HepG2 (cell line): ENCODE data around the gene LSMEM2. TPM values are rescaled to one million over a fixed set of nuclear protein-coding genes. Genes with fewer than 3 reads are reported as not detected.

Experiments used
- CBFB ChIP-seq: sonication (generic); formaldehyde crosslinking; IDR thresholded peaks from 2 replicates; pipeline ENCODE4 v1.4.0; 2020; ENCODE audit warnings: missing genetic modification reagents
- CHD4 ChIP-seq: fragments of 200-600 bp; sonication (generic); IDR thresholded peaks from 2 replicates; pipeline ENCODE4 v1.7.0; 2017; ENCODE audit warnings: mild to moderate bottlenecking, low read length, borderline replicate concordance
- CREB1 ChIP-seq, 2 experiments: fragments of 450-650 bp in 1 of 2; IDR thresholded peaks; 2 replicates each; pipeline ENCODE4 v1.6.1; 2016 to 2017; ENCODE audit warnings: control low read depth in 1 of 2, mild to moderate bottlenecking in 1 of 2, missing compliant biosample characterization in 1 of 2, missing genetic modification characterization in 1 of 2
- CREM ChIP-seq, 2 experiments: sonication (generic) in 1 of 2; formaldehyde crosslinking in 1 of 2; IDR thresholded peaks; 2 replicates each; pipeline versions ENCODE4 v1.4.0 to v1.6.1; 2016 to 2020; ENCODE audit warnings: antibody characterized with exemption in 1 of 2, mild to moderate bottlenecking in 1 of 2, missing genetic modification reagents in 1 of 2
- EP300 ChIP-seq, 3 experiments: sonication (generic) in 1 of 3; formaldehyde crosslinking in 1 of 3; IDR thresholded peaks; 2 replicates each; pipeline versions ENCODE4 v1.5.1 to v1.6.1; 2011 to 2020; ENCODE audit warnings: low read depth in 2 of 3, low read length in 2 of 3, borderline replicate concordance in 1 of 3, improper control_type of control experiment in 1 of 3, mild to moderate bottlenecking in 1 of 3, missing genetic modification reagents in 1 of 3, moderate library complexity in 1 of 3
- ETV5 ChIP-seq: IDR thresholded peaks from 2 replicates; pipeline ENCODE4 v1.6.1; 2018; ENCODE audit warnings: missing biosample characterization, missing genetic modification reagents, inconsistent platforms, borderline replicate concordance
- HNF4A ChIP-seq: sonication (generic); formaldehyde crosslinking; IDR thresholded peaks from 2 replicates; pipeline ENCODE4 v1.4.0; 2020; ENCODE audit warnings: missing genetic modification reagents
- KAT8 ChIP-seq: IDR thresholded peaks from 2 replicates; pipeline ENCODE4 v1.6.1; 2016; ENCODE audit warnings: missing genetic modification reagents, missing compliant biosample characterization
- LCORL ChIP-seq, 2 experiments: fragments of 450-650 bp in 1 of 2; sonication (generic) in 1 of 2; formaldehyde crosslinking in 1 of 2; IDR thresholded peaks; 2 replicates each; pipeline versions ENCODE4 v1.5.0 to v1.6.1; 2017 to 2020; ENCODE audit warnings: antibody characterized with exemption in 1 of 2, missing genetic modification reagents in 1 of 2
- RXRA ChIP-seq: sonication (generic); formaldehyde crosslinking; IDR thresholded peaks from 2 replicates; pipeline ENCODE4 v1.5.1; 2020; ENCODE audit warnings: missing genetic modification reagents
- ZNF737 ChIP-seq: sonication (generic); formaldehyde crosslinking; IDR thresholded peaks from 2 replicates; pipeline ENCODE4 v1.5.0; 2020; ENCODE audit warnings: missing genetic modification reagents, mild to moderate bottlenecking, borderline replicate concordance
- ZSCAN21 ChIP-seq: sonication (generic); formaldehyde crosslinking; IDR thresholded peaks from 2 replicates; pipeline ENCODE4 v1.8.0; 2022; ENCODE audit warnings: mild to moderate bottlenecking, missing genetic modification reagents, moderate library complexity, borderline replicate concordance
- polyA plus RNA-seq, 8 experiments: library from polyadenylated mRNA; depleted of rRNA in 3 of 8; stranded (reverse) in 7 of 8; unstranded in 1 of 8; fragments of >200 nt; fragmentation: Illumina TruSeq in 4 of 8; extraction: Trizol in 4 of 8; gene quantifications; 2 replicates each; pipeline versions ENCODE4 v1.2.1 to v1.2.3, GENCODE V29; 2011 to 2016; ENCODE audit warnings: low read depth in 4 of 8, missing spikeins in 1 of 8, mixed read lengths in 1 of 8; ENCODE audit not compliant: insufficient read depth in 1 of 8
- total RNA-seq, 5 experiments: library from RNA; depleted of rRNA; stranded (reverse); fragments of >200 nt; fragmentation: Illumina TruSeq; extraction: Trizol; gene quantifications; 2 replicates each; pipeline ENCODE4 v1.2.3, GENCODE V29; 2016; ENCODE audit warnings: low read depth in 1 of 5
- TF ChIP-seq, protein P1 (sequence below): IDR thresholded peaks from 2 replicates; pipeline ENCODE4 v1.4.0; 2020; ENCODE audit warnings: mild to moderate bottlenecking, missing genetic modification reagents
- TF ChIP-seq, protein P2 (sequence below): sonication (generic); formaldehyde crosslinking; IDR thresholded peaks from 2 replicates; pipeline ENCODE4 v1.4.0; 2020; ENCODE audit warnings: missing genetic modification reagents

LSMEM2 gene
- total and polyA plus RNA-seq, 2 of the 13 experiments (the other 11 are each of a cell fraction or from before 2014, with no cell fraction given): 0.07 to 0.41 TPM

DNA sequence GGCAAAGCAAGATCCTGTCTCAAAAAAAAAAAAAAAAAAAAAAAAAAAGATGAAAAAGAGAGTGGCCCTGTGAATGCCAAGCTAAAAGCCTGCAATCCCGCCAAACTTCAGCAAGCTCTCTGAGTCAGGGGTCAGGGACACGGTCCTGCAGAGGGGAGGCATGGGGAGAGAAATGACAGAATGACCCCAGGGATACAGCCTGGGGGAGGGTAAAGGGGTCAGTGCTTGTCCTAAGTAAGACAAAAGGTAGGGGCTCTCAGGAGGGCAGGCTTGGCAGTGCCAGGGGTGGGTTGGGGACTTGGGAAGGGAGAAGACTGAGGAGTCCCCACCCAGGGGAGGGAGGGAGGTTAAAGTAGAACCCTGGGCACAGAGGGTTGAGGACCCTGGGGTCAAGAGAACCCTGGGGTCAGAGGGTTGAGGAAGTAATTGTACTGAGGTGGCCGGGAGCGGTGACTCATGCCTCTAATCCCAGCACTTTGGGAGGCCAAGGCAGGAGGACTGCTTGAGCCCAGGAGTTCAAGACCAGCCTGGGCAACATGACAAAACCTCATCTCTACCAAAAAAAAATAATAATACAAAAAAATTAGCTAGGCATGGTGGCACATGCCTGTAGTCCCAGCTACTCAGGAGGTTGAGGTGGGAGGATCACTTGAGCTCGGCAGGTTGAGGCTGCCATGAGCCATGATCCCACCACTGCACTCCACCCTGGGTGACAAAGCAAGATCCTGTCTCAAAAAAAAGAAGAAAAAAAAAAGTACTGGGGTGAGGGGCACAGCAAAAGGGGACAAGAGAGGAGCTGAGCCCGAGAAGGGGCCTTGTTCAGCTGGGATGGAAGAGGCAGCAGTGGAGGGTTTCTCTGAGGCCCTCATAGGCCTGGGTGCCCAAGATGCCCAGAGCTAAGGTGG, 15.2 kb upstream of the LSMEM2 start (continued):
- TF ChIP-seq, protein P1, sequence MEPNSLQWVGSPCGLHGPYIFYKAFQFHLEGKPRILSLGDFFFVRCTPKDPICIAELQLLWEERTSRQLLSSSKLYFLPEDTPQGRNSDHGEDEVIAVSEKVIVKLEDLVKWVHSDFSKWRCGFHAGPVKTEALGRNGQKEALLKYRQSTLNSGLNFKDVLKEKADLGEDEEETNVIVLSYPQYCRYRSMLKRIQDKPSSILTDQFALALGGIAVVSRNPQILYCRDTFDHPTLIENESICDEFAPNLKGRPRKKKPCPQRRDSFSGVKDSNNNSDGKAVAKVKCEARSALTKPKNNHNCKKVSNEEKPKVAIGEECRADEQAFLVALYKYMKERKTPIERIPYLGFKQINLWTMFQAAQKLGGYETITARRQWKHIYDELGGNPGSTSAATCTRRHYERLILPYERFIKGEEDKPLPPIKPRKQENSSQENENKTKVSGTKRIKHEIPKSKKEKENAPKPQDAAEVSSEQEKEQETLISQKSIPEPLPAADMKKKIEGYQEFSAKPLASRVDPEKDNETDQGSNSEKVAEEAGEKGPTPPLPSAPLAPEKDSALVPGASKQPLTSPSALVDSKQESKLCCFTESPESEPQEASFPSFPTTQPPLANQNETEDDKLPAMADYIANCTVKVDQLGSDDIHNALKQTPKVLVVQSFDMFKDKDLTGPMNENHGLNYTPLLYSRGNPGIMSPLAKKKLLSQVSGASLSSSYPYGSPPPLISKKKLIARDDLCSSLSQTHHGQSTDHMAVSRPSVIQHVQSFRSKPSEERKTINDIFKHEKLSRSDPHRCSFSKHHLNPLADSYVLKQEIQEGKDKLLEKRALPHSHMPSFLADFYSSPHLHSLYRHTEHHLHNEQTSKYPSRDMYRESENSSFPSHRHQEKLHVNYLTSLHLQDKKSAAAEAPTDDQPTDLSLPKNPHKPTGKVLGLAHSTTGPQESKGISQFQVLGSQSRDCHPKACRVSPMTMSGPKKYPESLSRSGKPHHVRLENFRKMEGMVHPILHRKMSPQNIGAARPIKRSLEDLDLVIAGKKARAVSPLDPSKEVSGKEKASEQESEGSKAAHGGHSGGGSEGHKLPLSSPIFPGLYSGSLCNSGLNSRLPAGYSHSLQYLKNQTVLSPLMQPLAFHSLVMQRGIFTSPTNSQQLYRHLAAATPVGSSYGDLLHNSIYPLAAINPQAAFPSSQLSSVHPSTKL (CRISPR knock-in tag): 0 out of 2 replicates have a peak, but pooled peaks have one; percentile 34
- TF ChIP-seq RXRA: peak; percentile 14; the same call in 1 of the 2 replicates
- TF ChIP-seq EP300 (IDR thresholded peaks at IDR 0.05; ENCODE audit: low read depth in 2 of 2, low read length in 2 of 2): peak in 1 of 2 experiments; percentile 52; a peak in 1 of 4 replicates
- TF ChIP-seq EP300 (CRISPR knock-in tag; IDR thresholded peaks at IDR 0.05; ENCODE audit: borderline replicate concordance): no peak
- TF ChIP-seq CBFB (CRISPR knock-in tag): no peak
- TF ChIP-seq CREB1 (IDR thresholded peaks at IDR 0.05): no peak
- no peak for TF ChIP-seq CREB1 (CRISPR knock-in tag; IDR thresholded peaks at IDR 0.05)
- TF ChIP-seq HNF4A (CRISPR knock-in tag): peak; percentile 40
- peak; percentile 26; the same call in 1 of the 2 replicates for TF ChIP-seq KAT8 (CRISPR knock-in tag)
- no peak for TF ChIP-seq CREM (IDR thresholded peaks at IDR 0.05)
- no peak for TF ChIP-seq CREM (CRISPR knock-in tag; IDR thresholded peaks at IDR 0.05)
- peak; percentile 15; the same call in 1 of the 2 replicates for TF ChIP-seq ETV5
- no peak for TF ChIP-seq ZNF737
- TF ChIP-seq ZSCAN21 (CRISPR knock-in tag): 0 out of 2 replicates have a peak, but pooled peaks have one; percentile 41
- TF ChIP-seq, protein P2, sequence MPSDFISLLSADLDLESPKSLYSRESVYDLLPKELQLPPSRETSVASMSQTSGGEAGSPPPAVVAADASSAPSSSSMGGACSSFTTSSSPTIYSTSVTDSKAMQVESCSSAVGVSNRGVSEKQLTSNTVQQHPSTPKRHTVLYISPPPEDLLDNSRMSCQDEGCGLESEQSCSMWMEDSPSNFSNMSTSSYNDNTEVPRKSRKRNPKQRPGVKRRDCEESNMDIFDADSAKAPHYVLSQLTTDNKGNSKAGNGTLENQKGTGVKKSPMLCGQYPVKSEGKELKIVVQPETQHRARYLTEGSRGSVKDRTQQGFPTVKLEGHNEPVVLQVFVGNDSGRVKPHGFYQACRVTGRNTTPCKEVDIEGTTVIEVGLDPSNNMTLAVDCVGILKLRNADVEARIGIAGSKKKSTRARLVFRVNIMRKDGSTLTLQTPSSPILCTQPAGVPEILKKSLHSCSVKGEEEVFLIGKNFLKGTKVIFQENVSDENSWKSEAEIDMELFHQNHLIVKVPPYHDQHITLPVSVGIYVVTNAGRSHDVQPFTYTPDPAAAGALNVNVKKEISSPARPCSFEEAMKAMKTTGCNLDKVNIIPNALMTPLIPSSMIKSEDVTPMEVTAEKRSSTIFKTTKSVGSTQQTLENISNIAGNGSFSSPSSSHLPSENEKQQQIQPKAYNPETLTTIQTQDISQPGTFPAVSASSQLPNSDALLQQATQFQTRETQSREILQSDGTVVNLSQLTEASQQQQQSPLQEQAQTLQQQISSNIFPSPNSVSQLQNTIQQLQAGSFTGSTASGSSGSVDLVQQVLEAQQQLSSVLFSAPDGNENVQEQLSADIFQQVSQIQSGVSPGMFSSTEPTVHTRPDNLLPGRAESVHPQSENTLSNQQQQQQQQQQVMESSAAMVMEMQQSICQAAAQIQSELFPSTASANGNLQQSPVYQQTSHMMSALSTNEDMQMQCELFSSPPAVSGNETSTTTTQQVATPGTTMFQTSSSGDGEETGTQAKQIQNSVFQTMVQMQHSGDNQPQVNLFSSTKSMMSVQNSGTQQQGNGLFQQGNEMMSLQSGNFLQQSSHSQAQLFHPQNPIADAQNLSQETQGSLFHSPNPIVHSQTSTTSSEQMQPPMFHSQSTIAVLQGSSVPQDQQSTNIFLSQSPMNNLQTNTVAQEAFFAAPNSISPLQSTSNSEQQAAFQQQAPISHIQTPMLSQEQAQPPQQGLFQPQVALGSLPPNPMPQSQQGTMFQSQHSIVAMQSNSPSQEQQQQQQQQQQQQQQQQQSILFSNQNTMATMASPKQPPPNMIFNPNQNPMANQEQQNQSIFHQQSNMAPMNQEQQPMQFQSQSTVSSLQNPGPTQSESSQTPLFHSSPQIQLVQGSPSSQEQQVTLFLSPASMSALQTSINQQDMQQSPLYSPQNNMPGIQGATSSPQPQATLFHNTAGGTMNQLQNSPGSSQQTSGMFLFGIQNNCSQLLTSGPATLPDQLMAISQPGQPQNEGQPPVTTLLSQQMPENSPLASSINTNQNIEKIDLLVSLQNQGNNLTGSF (CRISPR knock-in tag): no peak
- peak; percentile 77; the same call in 1 of the 2 replicates for TF ChIP-seq CHD4
- TF ChIP-seq LCORL (IDR thresholded peaks at IDR 0.05): no peak
- TF ChIP-seq LCORL (CRISPR knock-in tag; IDR thresholded peaks at IDR 0.05): 0 out of 2 replicates have a peak, but pooled peaks have one; percentile 53
